D341Med (cell line): Measurements from ENCODE around the gene FOXK1.
A peak's percentile ranks its signal among the peaks of the same experiment; 100 is the strongest.
"Not testable (repeated sequence)": the region's sequence is repeated elsewhere in the genome, so short reads cannot be mapped to it uniquely, and the experiment has no call there.

Experiments
- DNase-seq: peaks from one replicate; pipeline ENCODE4 v3.0.0; 2012; ENCODE audit warnings: low spot score

Gene FOXK1

DNA sequence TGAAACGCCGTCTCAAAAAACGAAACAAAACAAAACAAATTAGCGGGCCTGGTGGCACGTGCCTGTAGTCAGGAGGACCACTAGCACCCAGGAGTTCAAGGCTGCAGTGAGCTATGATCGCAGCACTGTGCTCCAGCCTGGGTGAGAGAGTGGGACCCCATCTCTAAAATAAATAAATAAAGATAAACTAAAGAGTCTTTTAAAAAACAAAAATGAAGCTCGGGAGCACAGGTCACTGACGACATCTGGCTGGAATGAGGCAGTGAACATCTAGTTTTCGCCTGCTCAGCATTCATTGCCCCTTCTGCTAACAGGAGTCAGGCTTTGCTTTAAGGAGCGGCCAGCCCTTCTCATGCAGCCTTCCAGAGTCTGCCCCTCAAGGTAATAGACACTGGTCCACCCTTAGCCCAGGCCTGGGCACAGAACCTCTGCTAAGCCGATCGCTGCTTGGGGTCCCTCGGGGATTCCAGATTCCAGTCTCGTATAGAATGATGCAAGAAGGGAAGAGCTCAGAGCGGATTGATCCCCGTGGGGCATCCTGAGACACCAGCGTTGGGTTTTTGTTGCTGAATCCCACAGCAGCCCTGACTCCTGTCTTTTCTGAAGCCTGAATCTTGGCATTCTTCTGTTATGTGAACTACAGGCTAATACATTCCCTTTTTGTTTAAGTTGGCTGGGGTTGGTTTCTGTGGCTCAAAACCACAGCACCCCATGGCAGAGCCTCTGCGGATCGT lies 14.2 kb upstream of the FOXK1 start:
- peak; percentile 64 for DNase-seq

DNA sequence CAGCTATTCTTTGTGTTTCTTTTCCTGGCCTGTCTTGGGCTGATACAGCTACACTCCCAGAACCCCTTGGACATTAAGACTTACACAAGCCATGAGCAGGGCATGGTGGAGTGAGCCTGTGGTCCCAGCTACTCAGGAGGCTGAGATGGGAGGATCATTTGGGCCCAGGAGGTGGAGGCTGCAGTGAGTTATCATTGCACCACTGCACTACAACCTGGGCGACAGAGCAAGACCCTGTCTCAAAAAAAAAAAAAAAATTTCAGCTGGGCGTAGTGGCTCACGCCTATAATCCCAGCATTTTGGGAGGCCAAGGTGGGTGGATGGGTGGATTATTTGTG lies 13.6 kb upstream of the FOXK1 start:
- DNase-seq = no peak

DNA sequence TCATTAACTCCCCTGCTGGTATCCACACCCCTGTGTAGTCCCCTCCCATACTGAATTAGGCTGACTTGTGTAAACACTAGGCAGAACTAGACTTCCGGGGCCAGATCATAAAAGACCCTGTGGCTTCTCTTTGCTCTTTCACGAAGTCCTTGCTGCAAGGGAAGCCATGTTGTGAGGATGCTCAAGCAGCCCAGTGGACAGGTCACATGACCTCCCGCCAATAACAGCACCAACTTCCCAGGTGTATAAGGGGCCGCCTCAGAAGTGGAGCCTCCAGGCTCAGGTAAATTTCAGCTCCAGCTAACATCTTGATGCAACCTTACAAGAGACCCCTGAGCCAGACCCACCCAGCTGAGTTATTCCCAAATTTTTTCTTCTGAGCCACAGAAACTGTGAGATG lies 11.3 kb upstream of the FOXK1 start:
- no peak for DNase-seq

DNA sequence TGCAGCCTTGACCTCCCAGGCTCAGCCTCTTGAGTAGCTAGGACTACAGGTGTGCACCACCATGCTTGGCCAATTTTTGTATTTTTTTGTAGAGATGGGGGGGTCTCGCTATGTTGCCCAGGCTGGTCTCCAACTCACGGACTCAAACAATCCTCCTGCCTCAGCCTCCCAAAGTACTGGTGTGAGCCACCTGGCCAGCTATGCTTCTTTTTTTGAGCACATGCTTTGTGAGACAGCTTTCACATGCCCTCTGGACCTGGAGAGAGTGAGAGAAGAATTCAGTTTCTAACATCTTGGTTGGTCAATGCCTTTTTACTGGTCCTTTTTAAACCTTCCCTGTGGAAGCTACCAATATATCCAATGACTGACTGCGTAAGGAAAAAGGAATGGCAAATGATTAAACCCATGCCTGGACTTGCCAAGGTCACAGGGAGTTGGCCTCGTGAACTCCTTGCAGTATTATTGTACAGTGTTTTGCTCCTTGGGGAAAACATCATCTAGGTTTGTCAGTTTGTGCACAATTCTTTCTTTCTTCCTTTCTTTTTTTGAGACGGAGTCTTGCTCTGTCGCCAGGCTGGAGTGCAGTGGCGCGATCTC lies 6.2 kb upstream of the FOXK1 start:
- DNase-seq = no peak

DNA sequence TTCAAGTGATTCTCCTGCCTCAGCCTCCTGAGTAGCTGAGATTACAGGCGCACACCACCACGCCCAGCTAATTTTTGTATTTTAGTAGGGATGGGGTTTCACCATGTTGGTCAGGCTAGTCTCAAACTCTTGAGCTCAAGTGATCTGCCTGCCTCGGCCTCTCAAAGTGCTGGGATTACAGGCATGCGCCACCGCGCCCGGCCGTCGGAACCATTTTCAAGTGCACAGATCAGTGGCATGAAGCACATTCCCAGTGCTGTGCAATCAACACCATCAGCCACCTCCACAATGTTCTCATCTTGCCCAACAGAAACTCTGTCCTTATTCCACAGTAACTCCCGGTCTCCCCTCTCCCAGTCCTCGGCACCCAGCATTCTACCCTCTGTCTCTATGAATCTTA lies 4.6 kb upstream of the FOXK1 start:
- not testable (repeated sequence) for DNase-seq

DNA sequence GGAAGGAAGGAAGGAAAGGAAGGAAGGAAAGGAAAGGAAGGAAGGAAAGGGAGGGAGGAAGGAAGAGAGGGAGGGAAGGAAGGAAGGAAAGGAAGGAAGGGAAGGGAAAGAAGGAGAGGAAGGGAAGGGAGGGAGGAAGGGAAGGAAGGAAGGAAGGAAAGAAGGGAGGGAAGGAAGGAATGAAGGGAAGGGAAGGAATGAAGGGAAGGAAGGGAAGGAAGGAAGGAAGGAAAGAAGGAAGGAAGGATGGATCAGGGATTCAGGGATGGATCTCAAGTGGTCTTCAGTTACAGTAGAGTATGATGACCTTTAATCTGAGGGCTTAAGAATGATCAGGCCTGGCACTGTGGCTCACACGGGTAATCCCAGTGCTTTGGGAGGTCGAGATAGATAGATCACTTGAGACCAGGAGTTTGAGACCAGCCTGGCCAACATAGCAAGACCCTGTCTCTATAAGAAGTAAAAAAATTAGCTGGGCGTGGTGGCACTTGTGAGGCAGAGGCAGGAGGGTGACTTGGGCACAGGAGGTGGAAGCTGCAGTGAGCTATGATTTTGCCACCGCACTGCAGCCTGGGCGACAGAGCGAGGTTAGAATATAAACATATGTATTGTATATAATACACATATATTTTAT lies 760 bp upstream of the FOXK1 start:
- no peak for DNase-seq

DNA sequence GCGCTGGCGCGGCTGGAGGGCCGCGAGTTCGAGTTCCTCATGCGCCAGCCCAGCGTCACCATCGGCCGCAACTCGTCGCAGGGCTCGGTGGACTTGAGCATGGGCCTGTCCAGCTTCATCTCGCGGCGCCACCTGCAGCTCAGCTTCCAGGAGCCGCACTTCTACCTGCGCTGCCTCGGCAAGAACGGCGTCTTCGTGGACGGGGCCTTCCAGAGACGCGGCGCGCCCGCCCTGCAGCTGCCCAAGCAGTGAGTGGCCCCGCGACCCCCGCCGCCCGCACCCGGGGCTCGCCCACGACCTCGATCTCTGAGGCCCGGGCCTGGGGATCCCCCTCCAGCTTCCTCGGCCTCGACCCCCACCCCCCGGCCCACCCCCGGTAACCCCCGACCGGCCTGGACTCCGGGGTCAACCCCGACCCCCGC lies 537 bp downstream of the FOXK1 start:
- DNase-seq = no peak

DNA sequence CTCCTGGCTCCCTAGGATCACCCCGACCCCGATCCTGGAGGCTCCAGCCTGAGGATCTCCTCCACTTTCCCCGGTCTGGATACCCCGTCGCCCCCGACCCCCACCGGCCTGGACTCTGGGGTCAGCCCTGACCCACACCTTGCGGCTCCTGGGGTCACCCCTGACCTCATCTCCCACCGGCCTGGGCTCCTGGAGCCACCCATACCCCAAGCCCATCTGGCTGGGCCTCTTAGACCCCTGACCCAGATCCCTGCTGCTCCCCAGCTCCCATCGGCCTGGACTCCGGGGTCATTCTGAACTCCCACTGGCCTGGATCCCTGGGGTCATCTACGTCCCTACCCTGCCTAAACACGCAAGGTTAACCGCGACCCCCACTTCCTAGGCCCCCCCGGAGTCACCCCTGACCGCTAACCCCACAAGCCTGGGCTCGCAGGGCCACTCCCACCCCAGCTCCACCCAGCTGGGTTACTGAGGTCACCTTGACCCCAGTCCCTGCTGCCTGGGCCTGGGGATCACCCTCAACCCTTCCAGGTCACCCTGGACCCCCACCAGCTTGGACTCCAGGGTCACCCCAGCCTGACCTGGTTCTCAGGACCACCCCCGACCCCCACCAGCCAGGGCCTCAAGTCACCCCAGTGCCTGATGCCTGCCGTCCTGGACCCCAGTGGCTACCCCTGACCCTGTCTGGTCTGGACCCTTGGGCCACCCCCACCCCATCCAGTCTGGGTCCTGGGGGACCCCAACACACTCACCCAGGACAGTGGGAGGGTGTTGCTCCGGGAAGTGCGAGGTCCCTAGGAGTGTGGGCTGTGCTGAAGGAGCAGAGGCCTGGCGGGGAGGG lies 1.2 kb downstream of the FOXK1 start:
- no peak for DNase-seq

DNA sequence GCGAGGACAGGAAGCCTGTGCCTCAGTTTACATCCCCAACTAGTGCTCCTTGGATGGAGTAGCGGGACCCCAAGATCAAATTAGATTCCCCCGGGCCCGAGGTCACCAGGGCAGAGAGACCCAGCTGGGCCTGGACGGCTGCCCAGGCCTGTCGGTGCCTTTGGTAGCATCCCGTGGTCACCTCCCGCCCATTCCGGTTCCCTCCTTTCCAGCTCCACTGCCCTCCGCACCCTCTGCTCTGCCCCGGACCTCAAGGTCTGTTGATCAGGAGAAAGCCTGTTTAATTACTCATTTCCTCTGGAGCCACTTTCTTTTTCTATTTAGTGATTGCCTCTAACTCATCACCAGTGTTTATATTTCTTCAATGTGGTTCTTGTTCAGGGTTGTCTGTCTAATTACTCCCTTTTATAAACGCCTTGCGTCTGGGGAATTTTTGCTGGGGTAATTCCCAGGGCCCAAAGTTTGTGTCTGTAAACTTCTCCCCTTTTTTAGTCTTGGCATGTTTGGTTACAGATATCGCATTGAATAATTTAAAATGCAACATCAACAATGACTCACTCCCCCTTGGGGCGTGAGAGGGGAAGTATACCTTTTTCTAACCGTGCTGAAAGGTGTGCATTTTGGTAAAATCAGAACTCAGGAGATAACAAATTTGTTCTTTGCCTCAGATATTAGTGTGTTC lies 1.9 kb downstream of the FOXK1 start:
- peak; percentile 53 for DNase-seq

DNA sequence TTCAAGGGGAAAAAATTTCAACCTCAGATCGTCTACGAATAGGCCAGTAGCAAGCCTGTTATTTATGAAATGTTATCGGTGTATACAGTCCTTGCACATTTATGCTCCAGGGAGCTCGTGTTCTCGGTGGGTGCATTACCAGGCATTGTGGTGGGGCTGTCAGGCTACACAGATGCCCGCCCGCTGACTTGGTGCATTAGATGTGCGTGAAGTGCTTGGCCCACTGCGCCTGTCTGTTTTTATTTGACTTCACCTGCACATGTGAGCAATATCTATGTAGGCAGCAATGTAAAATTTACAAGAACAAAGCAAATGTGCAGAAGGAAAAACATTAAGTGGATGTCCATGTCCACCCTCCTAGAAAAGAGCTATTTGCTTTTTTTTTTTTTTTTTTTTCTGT lies 2.8 kb downstream of the FOXK1 start:
- no peak for DNase-seq

DNA sequence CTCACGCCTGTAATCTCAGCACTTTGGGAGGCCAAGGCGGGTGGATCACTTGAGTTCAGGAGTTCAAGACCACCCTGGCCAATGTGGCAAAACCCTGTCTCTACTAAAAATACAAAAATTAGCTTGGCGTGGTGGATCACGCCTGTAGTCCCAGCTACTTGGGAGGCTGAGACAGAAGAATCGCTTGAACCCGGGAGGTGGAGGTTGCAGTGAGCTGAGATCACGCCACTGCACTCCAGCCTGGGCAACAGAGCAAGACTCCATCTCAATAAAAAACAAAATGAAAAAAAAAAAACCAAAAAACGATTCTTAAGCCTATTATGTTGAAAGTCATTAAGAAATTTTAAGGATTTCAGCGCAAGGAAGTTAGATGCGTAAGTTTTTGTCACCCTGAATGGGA lies 3.6 kb downstream of the FOXK1 start:
- not testable (repeated sequence) for DNase-seq

DNA sequence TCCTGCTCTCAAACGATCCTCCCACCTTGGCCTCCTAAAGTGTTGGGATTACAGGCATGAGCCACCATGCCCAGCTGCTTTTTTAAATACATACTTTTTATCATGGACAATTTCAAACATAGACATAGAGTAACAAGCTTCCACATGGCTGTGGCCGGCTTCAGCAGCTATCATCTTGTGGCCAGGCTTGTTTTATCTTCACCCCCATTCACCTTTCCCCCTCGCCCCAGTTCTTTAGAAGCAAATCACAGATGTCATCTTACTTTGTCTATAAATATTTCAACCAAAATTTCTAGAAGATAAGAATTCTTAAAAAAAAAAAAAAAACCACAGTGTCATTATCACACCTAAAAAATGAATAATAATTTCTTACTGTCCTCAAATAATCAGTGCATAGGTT lies 5.9 kb downstream of the FOXK1 start:
- DNase-seq = no peak

DNA sequence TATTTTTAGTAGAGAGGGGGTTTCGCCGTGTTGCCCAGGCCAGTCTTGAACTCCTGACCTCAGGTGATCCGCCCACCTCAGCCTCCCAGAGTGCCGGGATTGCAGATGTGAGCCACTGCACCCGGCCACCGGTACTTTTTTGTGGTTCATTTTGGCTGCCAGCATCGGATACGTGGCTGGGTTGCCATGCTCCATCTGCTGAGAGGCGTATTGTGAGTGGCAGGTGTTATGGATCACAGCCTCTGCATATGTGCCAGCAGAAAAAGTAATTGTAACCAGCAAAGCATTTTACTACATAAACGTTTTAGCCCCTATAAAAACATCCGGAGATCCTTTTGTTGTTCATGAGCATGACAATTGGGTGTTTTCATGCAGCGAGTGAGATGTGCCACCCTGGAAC lies 7.1 kb downstream of the FOXK1 start:
- no peak for DNase-seq

DNA sequence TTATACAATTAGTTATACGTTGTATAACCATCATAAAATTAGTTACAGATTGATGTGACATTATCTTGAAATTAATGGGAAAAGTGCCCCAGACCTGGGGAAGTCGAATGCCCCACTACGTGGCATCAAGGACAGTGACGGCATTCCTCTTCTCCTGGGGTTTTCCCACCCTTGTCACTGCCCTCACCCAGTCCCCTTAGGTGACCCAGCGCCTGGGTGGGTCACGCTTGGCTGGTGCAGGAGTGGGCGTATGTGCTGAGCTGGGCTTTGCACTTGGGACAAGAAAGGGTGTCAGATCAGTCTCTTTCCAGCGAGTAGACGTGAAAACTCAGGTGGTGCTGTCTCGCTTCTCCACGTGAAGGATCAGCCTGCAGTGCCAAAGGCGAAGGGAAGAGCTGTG lies 7.6 kb downstream of the FOXK1 start:
- DNase-seq = no peak

DNA sequence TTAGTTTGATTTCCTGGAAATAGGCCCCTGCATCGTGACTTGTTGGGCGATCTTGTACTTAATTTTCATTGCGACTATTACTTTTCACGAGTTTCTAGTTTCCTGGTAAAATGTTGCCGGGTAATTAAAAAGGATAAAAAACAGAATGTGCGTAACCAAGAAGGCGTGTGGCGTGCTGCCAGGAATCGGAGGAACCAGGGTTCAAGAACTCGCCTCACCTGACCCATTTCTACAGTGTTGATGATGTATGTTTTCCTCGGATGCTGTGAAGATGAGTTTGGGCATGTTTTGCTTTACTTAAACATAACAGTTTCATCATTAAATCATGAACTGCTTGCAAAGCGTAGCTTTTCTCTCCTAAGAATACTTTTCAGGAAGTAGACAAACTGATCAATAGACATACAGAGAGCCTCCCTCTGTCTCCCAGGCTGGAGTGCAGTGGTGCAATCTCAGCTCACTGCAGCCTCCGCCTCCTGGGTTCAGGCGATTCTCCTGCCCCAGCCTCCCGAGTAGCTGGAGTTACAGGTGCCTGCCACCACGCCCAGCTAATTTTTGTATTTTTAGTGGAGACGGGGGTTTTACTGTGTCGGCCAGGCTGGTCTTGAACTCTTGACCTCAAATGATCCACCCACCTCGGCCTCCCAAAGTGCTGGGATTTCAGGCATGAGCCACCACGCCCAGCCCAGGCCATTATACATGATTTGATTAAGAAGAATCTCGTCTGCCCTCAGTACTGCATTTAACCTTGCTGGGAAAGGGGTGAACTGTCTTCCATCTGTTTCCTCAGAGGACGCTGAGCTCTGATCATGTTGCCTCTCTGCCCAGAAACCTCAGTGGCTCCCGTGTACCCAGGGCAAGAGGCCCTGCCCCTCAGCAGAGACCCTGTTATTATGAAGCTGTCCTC lies 9.1 kb downstream of the FOXK1 start:
- no peak for DNase-seq

DNA sequence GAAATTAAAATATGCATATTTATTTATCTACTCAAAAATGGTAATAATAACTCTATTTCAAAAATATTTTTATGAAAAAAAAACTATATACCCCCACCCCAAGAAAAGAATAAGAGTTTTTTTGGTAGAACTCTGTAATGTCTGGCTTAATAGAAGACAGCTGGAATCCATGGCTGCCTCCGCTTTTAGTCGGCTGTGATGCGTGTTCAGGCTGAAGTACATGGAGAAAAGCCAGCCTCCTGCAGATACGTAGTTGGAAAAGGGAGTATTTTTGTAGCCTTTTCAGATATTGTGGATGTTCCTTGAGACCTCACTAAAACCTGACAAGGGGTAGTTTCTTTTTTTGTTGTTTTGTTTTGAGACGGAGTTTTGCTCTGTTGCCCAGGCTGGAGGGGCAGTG lies 10.0 kb downstream of the FOXK1 start:
- no peak for DNase-seq

DNA sequence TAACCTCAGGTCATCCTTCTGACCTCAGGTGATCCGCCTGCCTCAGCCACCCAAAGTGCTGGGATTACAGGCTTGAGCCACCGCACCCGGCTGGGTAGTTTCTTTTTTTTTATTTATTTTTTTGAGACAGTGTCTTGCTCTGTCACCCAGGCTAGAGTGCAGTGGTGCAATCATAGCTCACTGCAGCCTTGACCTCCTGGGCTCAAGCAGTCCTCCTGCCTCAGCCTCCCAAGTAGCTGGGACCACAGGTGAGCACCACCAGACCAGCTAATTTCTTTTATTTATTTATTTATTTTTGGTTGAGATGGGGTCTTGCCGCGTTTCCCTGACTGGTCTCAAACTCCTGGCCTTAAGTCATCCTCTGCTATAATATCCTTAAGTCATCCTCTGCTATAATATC lies 10.5 kb downstream of the FOXK1 start:
- DNase-seq = not testable (repeated sequence)

DNA sequence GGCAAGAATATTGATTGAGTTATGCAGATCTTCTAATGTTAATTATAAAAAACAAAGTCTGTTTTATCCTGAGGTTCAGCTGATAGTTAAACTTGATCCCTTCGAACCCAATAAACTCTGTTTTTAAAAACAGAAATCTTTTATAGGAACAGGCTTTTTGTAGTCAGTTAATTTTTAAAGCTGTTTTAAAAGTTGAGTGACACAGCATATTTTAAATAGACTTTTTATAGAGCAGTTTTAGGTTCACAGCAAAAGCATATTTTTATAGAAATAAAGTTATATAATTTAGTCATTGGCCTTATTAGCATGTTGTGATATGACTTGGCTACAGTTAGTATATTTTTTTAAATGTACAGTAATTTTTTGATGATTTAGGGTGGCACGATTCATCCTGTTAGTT lies 11.1 kb downstream of the FOXK1 start:
- DNase-seq = no peak

DNA sequence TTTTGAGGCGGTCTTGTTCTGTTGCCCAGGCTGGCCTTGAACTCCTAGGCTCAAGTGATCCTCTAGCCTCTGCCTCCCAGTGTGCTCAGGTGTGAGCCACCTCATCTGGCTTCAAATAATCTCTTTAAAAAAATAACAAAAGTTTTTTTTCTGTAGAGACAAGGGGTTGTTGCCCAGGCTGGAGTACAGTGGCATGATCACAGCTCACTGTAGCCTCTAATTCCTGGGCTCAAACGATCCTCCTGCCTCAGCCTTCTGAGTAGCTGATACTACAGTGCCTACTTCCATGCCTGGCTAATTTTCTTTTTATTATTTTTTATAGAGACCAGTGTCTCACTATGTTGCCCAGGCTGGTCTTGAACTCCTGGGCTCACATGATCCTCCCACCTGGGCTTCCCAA lies 11.7 kb downstream of the FOXK1 start:
- DNase-seq = no peak

DNA sequence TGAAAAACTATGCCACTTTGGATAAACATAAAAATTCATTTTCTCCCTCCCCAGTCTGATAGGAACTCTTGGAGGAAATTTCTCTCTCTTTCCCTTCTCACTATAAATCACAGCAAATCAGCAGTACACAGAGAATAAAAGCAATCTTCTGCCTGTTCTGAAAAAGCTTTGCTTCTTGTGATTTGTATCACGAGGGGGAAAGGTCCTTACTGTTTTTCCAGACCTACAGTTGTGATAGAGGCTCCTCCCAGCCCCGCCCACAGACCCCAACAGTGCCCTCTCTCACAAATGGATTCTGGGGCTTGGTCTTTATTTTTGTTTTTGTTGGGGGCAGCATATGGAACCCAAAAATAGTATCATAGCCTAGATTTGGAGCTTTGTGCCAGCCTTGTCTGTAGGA lies 12.2 kb downstream of the FOXK1 start:
- DNase-seq = no peak

DNA sequence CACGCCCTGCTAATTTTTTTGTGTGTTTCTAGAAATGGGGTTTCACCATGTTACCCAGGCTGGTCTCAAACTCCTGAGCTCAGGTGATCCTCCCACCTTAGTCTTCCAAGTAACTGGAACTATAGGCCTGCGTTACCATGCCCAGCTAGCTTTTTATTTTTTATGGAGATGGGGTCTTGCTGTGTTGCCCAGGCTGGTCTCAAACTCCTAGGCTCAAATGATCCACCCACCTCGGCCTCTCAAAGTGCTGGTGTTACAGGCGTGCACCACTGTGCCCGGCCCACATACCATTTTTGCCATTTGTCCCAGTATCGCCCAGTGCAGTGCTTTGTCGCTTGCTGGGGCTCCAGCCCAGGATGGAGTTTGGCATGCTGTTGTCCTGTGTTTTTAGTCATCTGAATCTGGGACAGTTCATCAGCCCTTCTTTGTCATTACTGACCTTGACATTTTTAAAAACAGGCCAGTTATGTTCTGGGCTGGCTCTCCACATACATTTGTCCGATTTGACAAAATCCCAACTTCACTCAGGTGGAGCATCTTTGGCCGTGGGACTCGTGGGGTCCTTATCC lies 16.7 kb downstream of the FOXK1 start:
- no peak for DNase-seq
